Psoas muscle (tissue), 8 donors: ENCODE measurements around the gene RNU6-7. TPM values are rescaled to one million over a fixed set of nuclear protein-coding genes. Genes with fewer than 3 reads are reported as not detected.

Experiments used
- ATAC-seq, 4 donors: fragments of 200-7000 bp; cut with Tn5 transposase; one replicate each; pipeline ENCODE4 v1.9.1; 2020; ENCODE audit warnings: moderate library complexity in 3 of 4, mild to moderate bottlenecking in 2 of 4
- DNase-seq, 2 donors: peaks; one replicate each; pipeline ENCODE4 v3.0.0-alpha.2; 2020
- H3K27ac ChIP-seq: fragments of 200-600 bp; one replicate; pipeline ENCODE4 v1.8.0; 2022
- H3K27me3 ChIP-seq, 3 donors: fragments of 200-600 bp in 1 of 3; one replicate each; pipeline versions ENCODE4 v1.6.1 to v1.8.0; 2013 to 2022; ENCODE audit warnings: low read length in 2 of 3, mild to moderate bottlenecking in 2 of 3, moderate library complexity in 1 of 3; ENCODE audit not compliant: insufficient read depth in 3 of 3
- H3K36me3 ChIP-seq, 2 donors: fragments of 200-600 bp in 1 of 2; one replicate each; pipeline versions ENCODE4 v1.6.1 to v1.8.0; 2013 to 2022; ENCODE audit warnings: low read depth in 1 of 2, mild to moderate bottlenecking in 1 of 2, moderate library complexity in 1 of 2; ENCODE audit not compliant: insufficient read depth in 1 of 2
- H3K4me1 ChIP-seq: fragments of 200-600 bp; one replicate; pipeline ENCODE4 v1.8.0; 2022
- H3K4me3 ChIP-seq: fragments of 200-600 bp; one replicate; pipeline ENCODE4 v1.8.0; 2022; ENCODE audit warnings: mild to moderate bottlenecking
- H3K9me3 ChIP-seq: fragments of 200-600 bp; one replicate; pipeline ENCODE4 v1.8.0; 2022
- CTCF ChIP-seq: fragments of 200-600 bp; IDR thresholded peaks from one replicate; pipeline ENCODE4 v1.8.0; 2022; ENCODE audit warnings: antibody characterized with exemption
- WGBS, 3 donors: extraction: QIAGEN DNeasy Blood & Tissue Kit; methylation state at CpG; one replicate each; pipeline versions ENCODE4 v1.1.6 to v1.1.7; 2013; 5-methylcytosine and 5-hydroxymethylcytosine counted together
- intact Hi-C, 2 donors: fragments of 100-400 bp; cut with DNase I; formaldehyde crosslinking; loops; one replicate each; pipeline versions ENCODE4 v1.11.0 to v1.14.2; 2022
- polyA plus RNA-seq, 3 donors: library from polyadenylated mRNA; stranded (reverse); fragments of 200-250 nt; gene quantifications; one replicate each; pipeline ENCODE4 v1.2.3, GENCODE V29; 2013
- total RNA-seq, 4 donors: library from RNA; stranded (reverse); fragmentation: NEBNext Ultra II Directional in 2 of 4; extraction: Animal tissue kit (Norgen Biotek cat#: 25700) in 2 of 4; gene quantifications; one replicate each; pipeline versions ENCODE4 v1.2.1 to v1.2.4, GENCODE V29; 2021 to 2023
- donor health status: healthy with polysubstance abuse.
- donor health status: DM: no; HTN: no; CAD: no; lungs with moderate emphysema.
- donor health status: Bipolar disorder and iron deficiency.
- donor health status: healthy.
- donor health status: DM: yes; HTN: yes; CAD: no.
- donor health status: DM: no; HTN: no; CAD: no.
- donor health status: DM: no; HTN: no; CAD: no.
- donor health status: DM: yes; HTN: yes; CAD: no.

RNU6-7 gene
- total and polyA plus RNA-seq, 7 donors, result not detected

DNA sequence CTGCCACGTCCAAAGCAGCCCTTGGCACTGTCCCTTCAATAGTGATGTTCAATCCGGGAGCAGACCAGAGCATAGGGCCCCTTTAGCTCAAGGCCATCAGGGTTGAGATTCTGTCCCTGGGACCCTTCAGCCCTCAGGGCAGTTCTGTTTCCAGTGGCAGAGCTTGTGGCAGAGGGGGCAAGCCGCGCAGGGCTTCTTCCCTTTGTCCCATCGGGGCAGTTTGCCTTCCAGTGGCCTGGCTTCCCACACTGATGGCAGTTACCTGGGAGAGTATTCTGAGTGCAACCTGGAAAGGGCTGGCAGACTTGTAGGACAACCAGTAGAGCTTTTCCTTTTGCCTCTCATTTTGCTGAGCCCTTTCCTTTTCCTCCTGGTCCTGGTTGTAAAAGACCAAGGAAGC lies 44.9 kb downstream of the RNU6-7 start:
- Histone ChIP-seq H3K9me3 (no peaks in the 10 kb centered on the region), H3K36me3 (no peaks in the 10 kb centered on the region), H3K27ac (no peak overlapping the region), H3K27me3 (no peaks in the 10 kb centered on the region), H3K4me3 (no peak overlapping the region), H3K4me1 (peaks cover 3% of the 10 kb centered on the region)
- DNase-seq, result no peak
- ATAC-seq, result no peak
- whole genome bisulfite sequencing, 3 donors, result 95 to 96% (median 95%) methylated on average over 5 of the region's 5 CpGs
- intact Hi-C loops, result no loop called here
- no peak for TF ChIP-seq CTCF

GRCh38 chr14:32249371-32249770 lies 47.5 kb downstream of the RNU6-7 start:
- WGBS, 3 donors, result 85 to 90% (median 88%) methylated on average over 5 of the region's 5 CpGs
- H3K27ac ChIP-seq, result no peak overlapping the region

GRCh38 chr14:32249780-32250179 lies 47.9 kb downstream of the RNU6-7 start:
- no peak for DNase-seq
- Histone ChIP-seq H3K36me3 (no peaks in the 10 kb centered on the region), H3K4me3 (no peak overlapping the region), H3K4me1 (peaks cover 5% of the 10 kb centered on the region), H3K27ac (no peak overlapping the region), H3K9me3 (no peaks in the 10 kb centered on the region), H3K27me3 (no peaks in the 10 kb centered on the region)
- no peak for TF ChIP-seq CTCF
- intact Hi-C loops, result loop anchor here (5.0 to 10.0 kb wide), 4 partner anchors 47 to 742 kb away; partner anchors contain the start of genes RNU6-7 (in 1 of the 2) and RNU6-8 (in 1 of the 2)
- no peak for ATAC-seq
- 86 to 89% (median 88%) methylated on average over 4 of the region's 4 CpGs for WGBS, 3 donors

More at GRCh38 chr14:32249371-32249770, 47.5 kb downstream of the RNU6-7 start:
- H3K27me3 ChIP-seq, result no peaks in the 10 kb centered on the region
- ATAC-seq (no peak), DNase-seq (no peak)
- H3K36me3 ChIP-seq, result no peaks in the 10 kb centered on the region
- intact Hi-C loops, result no loop called here
- no peaks in the 10 kb centered on the region for H3K9me3 ChIP-seq
- H3K4me1 ChIP-seq, result peaks cover 5% of the 10 kb centered on the region
- no peak for TF ChIP-seq CTCF
- no peak overlapping the region for H3K4me3 ChIP-seq

DNA sequence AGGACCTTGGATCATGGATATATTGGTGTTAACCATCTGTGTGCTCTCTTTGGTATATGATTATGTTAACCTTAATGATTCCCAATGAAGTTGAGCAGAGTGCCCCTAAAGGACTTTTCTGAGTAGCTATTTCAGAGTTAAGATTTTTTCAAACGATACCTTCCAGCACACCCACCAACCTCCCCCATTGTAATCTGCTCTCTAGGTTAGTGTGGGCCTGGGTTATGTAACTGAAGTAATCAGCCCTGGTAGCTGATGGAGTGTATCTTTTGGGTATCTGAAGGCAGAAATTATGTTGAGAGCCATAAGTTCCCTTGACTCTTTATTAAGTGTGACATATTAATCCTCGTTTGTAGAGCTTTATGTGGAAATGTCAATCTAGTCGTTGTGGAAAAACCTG lies 48.8 kb downstream of the RNU6-7 start:
- WGBS, 3 donors, result 79 to 85% (median 84%) methylated on average over 3 of the region's 3 CpGs
- DNase-seq (no peak), ATAC-seq (no peak)
- no peaks in the 10 kb centered on the region for H3K9me3 ChIP-seq
- no peaks in the 10 kb centered on the region for H3K36me3 ChIP-seq
- no peak overlapping the region for H3K4me3 ChIP-seq
- no peak for TF ChIP-seq CTCF
- no peaks in the 10 kb centered on the region for H3K27me3 ChIP-seq
- H3K27ac ChIP-seq, result no peak overlapping the region
- peaks cover 5% of the 10 kb centered on the region for H3K4me1 ChIP-seq
- intact Hi-C loops, result loop anchor here (5.0 to 10.0 kb wide), 4 partner anchors 48 to 743 kb away; partner anchors contain the start of genes RNU6-7 (in 1 of the 2) and RNU6-8 (in 1 of the 2)

- no peaks in the 10 kb centered on the region for H3K9me3 ChIP-seq
- TF ChIP-seq CTCF, result no peak
- H3K4me1 ChIP-seq, result peaks cover 5% of the 10 kb centered on the region
- no peak overlapping the region for H3K4me3 ChIP-seq
- no peak for ATAC-seq
- DNase-seq, result no peak
- H3K27me3 ChIP-seq, result no peaks in the 10 kb centered on the region
- H3K27ac ChIP-seq, result peak overlapping the region; percentile 24
- 56 to 68% (median 57%) methylated on average over 4 of the region's 4 CpGs for WGBS, 3 donors
- intact Hi-C loops, result loop anchor here (5.0 to 10.0 kb wide), 4 partner anchors 49 to 744 kb away; partner anchors contain the start of genes RNU6-7 (in 1 of the 2) and RNU6-8 (in 1 of the 2)
- H3K36me3 ChIP-seq, result no peaks in the 10 kb centered on the region
These were observed 49.7 kb downstream of the RNU6-7 start for GRCh38 chr14:32251530-32251929.
